Esophagus (tissue), 2 donors: Measurements from ENCODE around the gene N4BP2L1. TPM values are rescaled to one million over a fixed set of nuclear protein-coding genes. Genes with fewer than 3 reads are reported as not detected.

Experiments used
- H3K27ac ChIP-seq, 2 donors: one replicate each; pipeline ENCODE4 v1.5.1; 2013; ENCODE audit warnings: low read depth in 2 of 2, mild to moderate bottlenecking in 2 of 2, inconsistent platforms in 1 of 2, low read length in 1 of 2, moderate library complexity in 1 of 2
- H3K27me3 ChIP-seq, 2 donors: one replicate each; pipeline ENCODE4 v1.6.1; 2013; ENCODE audit warnings: low read length in 2 of 2, control low read depth in 1 of 2, mild to moderate bottlenecking in 1 of 2; ENCODE audit not compliant: insufficient read depth in 2 of 2, control insufficient read depth in 1 of 2
- H3K36me3 ChIP-seq, 2 donors: one replicate each; pipeline ENCODE4 v1.6.1; 2013; ENCODE audit warnings: low read length in 1 of 2; ENCODE audit not compliant: control insufficient read depth in 2 of 2, insufficient read depth in 2 of 2
- H3K4me1 ChIP-seq, 2 donors: one replicate each; pipeline ENCODE4 v1.6.1; 2013; ENCODE audit warnings: low read length in 1 of 2; ENCODE audit not compliant: control insufficient read depth in 2 of 2, insufficient read depth in 2 of 2
- H3K4me3 ChIP-seq, 2 donors: one replicate each; pipeline ENCODE4 v1.5.1; 2013; ENCODE audit warnings: low read length in 2 of 2, mild to moderate bottlenecking in 2 of 2, low read depth in 1 of 2, moderate library complexity in 1 of 2
- H3K9me3 ChIP-seq, 2 donors: one replicate each; pipeline ENCODE4 v1.6.1; 2013; ENCODE audit warnings: mild to moderate bottlenecking in 2 of 2, low read depth in 1 of 2, low read length in 1 of 2, moderate library complexity in 1 of 2; ENCODE audit not compliant: control insufficient read depth in 2 of 2, insufficient read depth in 1 of 2
- WGBS, 2 donors: extraction: QIAGEN DNeasy Blood & Tissue Kit; methylation state at CpG; one replicate each; pipeline ENCODE4 v1.1.7; 2013; 5-methylcytosine and 5-hydroxymethylcytosine counted together
- polyA plus RNA-seq, 2 donors: library from polyadenylated mRNA; stranded (reverse); fragments of 200-250 nt; gene quantifications; one replicate each; pipeline ENCODE4 v1.2.3, GENCODE V29; 2013
- donor health status: healthy with polysubstance abuse.
- donor health status: Bipolar disorder and iron deficiency.

The N4BP2L1 gene
- polyA plus RNA-seq, 2 donors = 5.0 to 8.4 TPM

DNA sequence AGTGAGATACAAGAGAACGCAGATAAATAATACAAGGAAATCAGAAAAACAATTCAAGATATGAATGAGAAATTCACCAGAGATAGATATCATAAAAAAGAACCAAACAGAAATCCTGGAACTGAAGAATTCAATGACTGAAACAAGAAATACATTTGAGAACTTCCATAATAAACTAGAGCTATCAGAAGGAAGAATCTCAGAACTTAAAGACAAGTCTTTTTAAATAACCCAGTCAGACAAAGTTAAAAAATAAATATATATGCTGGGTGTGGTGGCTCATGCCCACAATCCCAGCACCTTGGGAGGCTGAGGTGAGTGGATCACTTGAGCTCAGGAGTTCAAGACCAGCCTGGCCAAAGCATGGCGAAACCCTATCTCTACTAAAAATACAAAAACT is 28.7 kb upstream of the N4BP2L1 start:
- no peaks in the 10 kb centered on the region for H3K9me3 ChIP-seq
- no peaks in the 10 kb centered on the region for H3K36me3 ChIP-seq
- WGBS, 2 donors = 100% methylated on average over 2 of the region's 2 CpGs

DNA sequence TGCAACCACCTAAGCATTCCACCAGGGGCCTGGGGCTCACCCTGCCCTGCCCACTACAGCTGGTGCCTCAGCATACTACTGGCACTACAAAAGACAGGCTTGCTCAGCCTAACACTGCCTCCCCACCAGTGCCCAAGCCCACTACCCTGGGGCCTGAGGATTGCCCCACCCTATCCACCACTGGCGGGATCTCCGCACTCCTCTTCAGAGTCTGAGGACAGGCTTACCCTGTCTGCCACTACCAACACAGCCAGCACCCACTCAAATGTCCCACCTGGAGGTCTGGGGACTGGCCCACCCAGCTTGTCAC is 27.6 kb upstream of the N4BP2L1 start:
- Histone ChIP-seq H3K27me3 (no peaks in the 10 kb centered on the region), H3K4me3 (no peak overlapping the region), H3K9me3 (no peaks in the 10 kb centered on the region), H3K27ac (no peak overlapping the region), H3K4me1 (no peaks in the 10 kb centered on the region), H3K36me3 (no peaks in the 10 kb centered on the region)
- WGBS, 2 donors = 98% methylated on average over 2 of the region's 2 CpGs

More for the DNA sequence above, 28.7 kb upstream of the N4BP2L1 start:
- Histone ChIP-seq H3K4me1 (no peaks in the 10 kb centered on the region), H3K4me3 (no peak overlapping the region), H3K27me3 (no peaks in the 10 kb centered on the region), H3K27ac (no peak overlapping the region)

DNA sequence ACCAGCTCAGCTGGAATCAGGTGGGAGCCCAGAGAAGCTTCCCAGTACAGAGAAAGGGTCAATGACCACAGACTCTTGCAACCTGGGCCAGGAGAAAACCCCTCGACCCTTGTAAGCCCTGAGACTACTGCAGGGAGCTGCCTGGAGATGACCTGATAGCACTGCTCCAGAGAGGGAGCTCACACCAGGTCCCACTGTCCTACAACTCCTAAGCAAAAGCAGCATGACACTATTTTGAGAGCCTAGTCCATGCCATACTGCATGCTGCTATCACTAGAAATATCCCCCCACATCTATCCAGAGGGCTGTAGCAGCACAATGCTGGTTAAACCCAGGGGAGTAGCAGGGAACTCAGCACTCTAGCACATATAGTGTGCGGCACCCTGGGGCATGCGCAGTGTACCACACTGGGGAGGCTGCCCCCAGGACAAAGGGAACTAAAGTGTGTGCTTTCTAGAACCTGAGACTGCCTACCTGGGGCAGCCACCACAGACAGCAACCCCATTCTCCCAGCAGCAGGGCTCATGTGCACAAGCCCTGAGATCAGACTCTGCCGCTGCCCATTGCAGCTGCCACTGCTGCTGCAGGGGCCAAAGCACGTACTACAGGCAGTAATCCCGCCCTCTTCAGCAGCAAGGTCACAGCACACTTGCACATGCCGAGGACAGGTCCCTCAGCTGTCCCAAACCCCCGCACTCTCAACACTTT is 27.1 kb upstream of the N4BP2L1 start:
- H3K36me3 ChIP-seq = no peaks in the 10 kb centered on the region
- 88 to 92% methylated on average over 8 of the region's 8 CpGs for WGBS, 2 donors
- no peak overlapping the region for H3K4me3 ChIP-seq
- no peaks in the 10 kb centered on the region for H3K9me3 ChIP-seq
- no peaks in the 10 kb centered on the region for H3K4me1 ChIP-seq
- no peaks in the 10 kb centered on the region for H3K27me3 ChIP-seq
- no peak overlapping the region for H3K27ac ChIP-seq

DNA sequence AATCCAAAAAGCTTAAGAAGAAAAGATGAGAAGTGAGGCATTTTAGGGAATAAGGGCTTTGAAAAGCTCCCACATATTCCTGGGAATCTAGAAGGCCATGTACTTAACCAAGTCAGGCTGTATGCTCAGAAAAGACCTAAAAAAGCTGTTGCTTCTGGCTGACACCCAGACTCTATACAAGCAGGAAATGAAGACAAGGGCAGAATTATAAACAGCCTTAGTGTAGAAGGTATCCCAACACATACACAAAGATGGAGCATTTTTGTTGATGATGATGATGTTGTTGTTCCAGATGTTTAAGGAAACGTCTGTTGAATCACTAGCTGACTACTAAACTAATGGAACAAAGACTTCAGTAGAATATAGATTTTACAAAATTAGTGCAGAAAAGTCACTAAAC is 26.1 kb upstream of the N4BP2L1 start:
- H3K27ac ChIP-seq = no peak overlapping the region
- no peaks in the 10 kb centered on the region for H3K9me3 ChIP-seq
- no peaks in the 10 kb centered on the region for H3K27me3 ChIP-seq
- no peak overlapping the region for H3K4me3 ChIP-seq
- WGBS, 2 donors = 59 to 61% methylated on average over 1 of the region's 1 CpG
- no peaks in the 10 kb centered on the region for H3K4me1 ChIP-seq
- H3K36me3 ChIP-seq = no peaks in the 10 kb centered on the region

DNA sequence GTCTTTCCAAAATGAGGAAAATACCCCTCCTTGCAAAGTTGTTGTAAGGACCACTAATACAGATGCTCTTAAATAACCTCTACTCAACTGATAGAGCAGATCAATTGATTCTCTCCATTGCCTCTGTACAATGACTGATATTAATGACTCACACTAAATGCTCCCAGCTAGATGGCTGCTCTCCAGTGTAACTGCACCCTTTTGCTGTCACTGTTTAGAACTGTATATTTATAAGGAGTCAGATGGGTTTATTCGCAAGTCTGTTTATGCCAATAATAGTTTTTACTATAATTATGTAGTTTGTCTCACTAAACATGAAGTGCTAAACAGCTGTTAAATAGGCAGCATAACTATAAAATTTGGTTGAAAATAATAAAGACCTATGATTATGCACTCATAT is 21.0 kb upstream of the N4BP2L1 start:
- WGBS, 2 donors = 81 to 92% methylated on average over 1 of the region's 1 CpG

DNA sequence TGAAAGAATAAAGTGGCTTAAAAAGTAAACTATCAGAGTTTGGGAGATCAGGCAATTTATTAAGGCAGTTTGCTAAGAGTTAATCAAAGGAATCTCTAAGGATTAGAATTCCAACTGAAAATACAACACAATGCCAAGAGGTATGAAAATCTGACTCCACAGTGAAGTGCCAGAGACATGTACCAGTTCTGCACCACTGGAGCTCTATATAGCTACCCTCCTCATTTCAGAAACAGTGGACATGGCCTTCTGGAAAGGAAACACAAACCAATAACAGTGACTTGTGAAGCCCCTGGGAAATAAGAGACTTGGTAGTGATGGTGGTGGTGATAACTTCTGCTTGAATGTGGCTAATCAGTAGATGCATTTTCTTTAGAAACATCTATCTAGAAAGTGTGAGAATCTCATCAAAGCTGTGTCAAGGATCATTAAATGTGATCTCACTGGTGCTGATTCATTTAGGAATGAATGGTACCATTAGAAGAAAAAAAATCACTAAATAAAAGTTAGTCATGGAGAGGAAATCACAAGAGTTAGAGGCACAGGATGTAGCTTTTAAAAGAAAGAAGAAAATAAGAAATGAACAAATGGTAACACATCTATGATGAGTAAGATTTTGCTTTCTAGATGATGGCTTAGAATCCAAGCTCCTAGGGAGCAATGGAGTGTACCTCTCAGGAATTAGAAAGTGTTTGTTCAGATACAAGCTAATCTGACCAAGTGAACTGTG is 20.1 kb upstream of the N4BP2L1 start:
- Histone ChIP-seq H3K4me3 (no peak overlapping the region), H3K4me1 (no peaks in the 10 kb centered on the region), H3K36me3 (no peaks in the 10 kb centered on the region), H3K27ac (no peak overlapping the region), H3K9me3 (no peaks in the 10 kb centered on the region), H3K27me3 (no peaks in the 10 kb centered on the region)

More for the DNA sequence above, 21.0 kb upstream of the N4BP2L1 start:
- Histone ChIP-seq H3K4me3 (no peak overlapping the region), H3K4me1 (no peaks in the 10 kb centered on the region), H3K36me3 (no peaks in the 10 kb centered on the region), H3K9me3 (no peaks in the 10 kb centered on the region), H3K27ac (no peak overlapping the region), H3K27me3 (no peaks in the 10 kb centered on the region)

DNA sequence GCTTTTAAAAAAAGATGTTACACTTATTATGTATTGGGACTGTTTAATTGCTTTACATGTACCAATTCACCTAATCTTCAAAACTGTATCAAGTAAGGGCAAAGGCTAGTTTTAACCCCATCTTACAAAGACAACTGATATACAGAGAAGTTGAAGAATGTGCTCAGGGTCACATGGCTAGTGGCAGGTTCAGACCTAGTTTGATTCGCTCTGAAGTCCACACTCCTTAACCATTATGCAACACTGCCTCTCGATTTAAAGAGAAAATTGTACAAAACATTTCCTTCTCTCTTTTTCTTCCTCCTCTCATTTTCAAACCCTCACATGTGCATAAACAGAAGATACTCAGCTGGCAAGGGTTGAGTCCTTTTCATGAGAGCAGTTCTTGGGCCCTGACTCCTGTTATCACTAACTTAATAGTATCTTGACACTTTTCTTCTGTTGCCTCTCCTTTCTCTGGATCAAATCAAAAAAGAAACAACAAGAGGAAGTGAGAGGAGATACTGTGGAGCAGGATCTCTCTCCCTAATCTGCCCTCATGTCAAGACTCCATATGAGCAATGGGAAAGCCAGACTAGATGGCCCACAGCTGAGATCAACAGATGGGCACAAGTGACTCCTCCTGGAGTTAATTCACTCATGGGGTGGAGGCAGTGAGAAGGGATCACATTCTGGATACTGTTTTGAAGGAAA is 19.0 kb upstream of the N4BP2L1 start:
- H3K9me3 ChIP-seq = no peaks in the 10 kb centered on the region
- H3K4me3 ChIP-seq = no peak overlapping the region
- no peak overlapping the region for H3K27ac ChIP-seq
- no peaks in the 10 kb centered on the region for H3K4me1 ChIP-seq
- H3K36me3 ChIP-seq = no peaks in the 10 kb centered on the region
- WGBS, 2 donors = 81 to 90% methylated on average over 2 of the region's 2 CpGs
- no peaks in the 10 kb centered on the region for H3K27me3 ChIP-seq

DNA sequence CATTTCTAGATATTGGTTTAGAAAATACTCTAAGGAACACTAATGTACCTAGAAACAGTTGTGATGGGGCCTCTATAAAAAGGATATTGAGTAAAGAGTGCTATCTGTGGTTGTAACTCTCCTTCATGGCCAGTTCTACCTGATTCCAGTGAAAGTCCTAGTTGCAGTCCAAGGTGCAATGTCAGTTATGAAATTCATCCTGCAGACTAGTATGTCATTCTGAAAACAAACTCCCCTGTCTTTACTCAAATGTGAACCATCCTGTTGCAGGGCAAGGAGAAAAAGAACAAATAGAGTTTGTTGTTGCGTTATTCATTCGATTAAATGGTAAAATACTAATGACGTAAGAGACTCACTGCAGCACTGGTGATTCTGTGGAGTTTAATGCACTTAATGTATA is 18.3 kb upstream of the N4BP2L1 start:
- 95 to 97% methylated on average over 3 of the region's 3 CpGs for WGBS, 2 donors
- Histone ChIP-seq H3K27me3 (no peaks in the 10 kb centered on the region), H3K4me1 (no peaks in the 10 kb centered on the region), H3K4me3 (no peak overlapping the region), H3K36me3 (no peaks in the 10 kb centered on the region), H3K27ac (no peak overlapping the region), H3K9me3 (no peaks in the 10 kb centered on the region)

DNA sequence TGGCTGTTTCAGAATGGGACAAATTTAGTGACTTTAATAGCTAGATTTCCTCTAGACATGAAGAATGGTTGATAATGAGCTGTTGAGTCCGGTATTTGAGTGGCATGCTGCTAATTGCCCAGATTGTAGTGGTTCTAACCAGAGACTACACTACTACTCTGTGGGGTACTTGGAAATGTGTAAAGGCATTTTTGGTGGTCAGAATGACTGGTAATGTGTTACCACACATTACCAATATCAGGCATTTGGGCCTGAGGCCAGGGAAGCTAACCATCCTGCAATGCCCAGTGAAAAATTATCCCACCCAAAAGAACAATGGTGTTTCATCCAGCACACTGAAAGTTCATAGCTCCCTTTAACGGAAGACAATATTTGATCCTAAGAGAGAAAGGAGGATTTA is 17.5 kb upstream of the N4BP2L1 start:
- Histone ChIP-seq H3K27ac (no peak overlapping the region), H3K4me3 (no peak overlapping the region), H3K4me1 (no peaks in the 10 kb centered on the region), H3K36me3 (no peaks in the 10 kb centered on the region), H3K9me3 (no peaks in the 10 kb centered on the region), H3K27me3 (no peaks in the 10 kb centered on the region)
- WGBS, 2 donors = 97 to 98% methylated on average over 2 of the region's 2 CpGs
